Gastroesophageal sphincter (tissue), 3 donors: ENCODE data around the gene OTULINL.

Experiments
- CTCF ChIP-seq, 4 experiments: fragments of 200-600 bp in 2 of 4; fragments of 450-650 bp in 2 of 4; sonication (generic) in 1 of 4; IDR thresholded peaks; one replicate each; pipeline ENCODE4 v1.5.1; 2017 to 2019; ENCODE audit warnings: antibody characterized with exemption in 4 of 4, mild to moderate bottlenecking in 2 of 4, moderate library complexity in 2 of 4
- EP300 ChIP-seq: sonication (generic); formaldehyde crosslinking; IDR thresholded peaks from one replicate; pipeline ENCODE4 v1.6.1; 2017; ENCODE audit warnings: antibody characterized with exemption, mild to moderate bottlenecking
- POLR2AphosphoS5 ChIP-seq: sonication (generic); formaldehyde crosslinking; IDR thresholded peaks from one replicate; pipeline ENCODE4 v1.6.1; 2017; ENCODE audit warnings: antibody characterized with exemption

GRCh38 chr5:14557791-14558415 lies 23.7 kb upstream of the OTULINL start:
- TF ChIP-seq CTCF (IDR thresholded peaks at IDR 0.05) (no peak), POLR2AphosphoS5 (no peak), EP300 (no peak)
